Lower lobe of right lung (tissue), 2 donors: ENCODE measurements around the gene PRKCZ. TPM values are rescaled to one million over a fixed set of nuclear protein-coding genes. Genes with fewer than 3 reads are reported as not detected.
"Not testable (repeated sequence)": the region's sequence is repeated elsewhere in the genome, so short reads cannot be mapped to it uniquely, and the experiment has no call there.

Experiments
- ATAC-seq, 2 donors: fragments of 200-7000 bp; cut with Tn5 transposase; one replicate each; pipeline ENCODE4 v1.9.1; 2020 to 2022; ENCODE audit warnings: mild to moderate bottlenecking in 2 of 2, moderate library complexity in 2 of 2
- DNase-seq: peaks from one replicate; pipeline ENCODE4 v3.0.0-alpha.2; 2020
- H3K27ac ChIP-seq: fragments of 200-600 bp; one replicate; pipeline ENCODE4 v1.8.0; 2022
- H3K27me3 ChIP-seq: fragments of 200-600 bp; one replicate; pipeline ENCODE4 v1.8.0; 2022; ENCODE audit warnings: low read depth
- H3K36me3 ChIP-seq: fragments of 200-600 bp; one replicate; pipeline ENCODE4 v1.8.0; 2022; ENCODE audit warnings: mild to moderate bottlenecking
- H3K4me1 ChIP-seq: fragments of 200-600 bp; one replicate; pipeline ENCODE4 v1.8.0; 2022
- H3K4me3 ChIP-seq: fragments of 200-600 bp; one replicate; pipeline ENCODE4 v1.8.0; 2022; ENCODE audit warnings: mild to moderate bottlenecking
- H3K9me3 ChIP-seq: fragments of 200-600 bp; one replicate; pipeline ENCODE4 v1.8.0; 2022
- CTCF ChIP-seq: fragments of 200-600 bp; IDR thresholded peaks from one replicate; pipeline ENCODE4 v1.8.0; 2022; ENCODE audit warnings: antibody characterized with exemption, mild to moderate bottlenecking
- intact Hi-C: fragments of 100-400 bp; cut with DNase I; formaldehyde crosslinking; loops from one replicate; pipeline ENCODE4 v1.11.0; 2022
- total RNA-seq: library from RNA; stranded (reverse); fragmentation: NEBNext Ultra II Directional; extraction: Animal tissue kit (Norgen Biotek cat#: 25700); gene quantifications from one replicate; pipeline ENCODE4 v1.2.1, GENCODE V29; 2021
- donor health status: DM: no; HTN: yes; CAD: no; lungs with severe emphysema.

The PRKCZ gene
- total RNA-seq, 1 donor from 2014 or later, result 97.6 TPM

- TF ChIP-seq CTCF, result no peak
- Histone ChIP-seq H3K27ac (no peak overlapping the region), H3K4me3 (no peak overlapping the region), H3K27me3 (no peaks in the 10 kb centered on the region), H3K36me3 (peaks cover 30% of the 10 kb centered on the region), H3K9me3 (no peaks in the 10 kb centered on the region), H3K4me1 (peaks cover 2% of the 10 kb centered on the region)
- ATAC-seq (no peak), DNase-seq (peak; percentile 43)
- intact Hi-C loops, result no loop called here
Measured at GRCh38 chr1:2143814-2144500, 93.7 kb downstream of the PRKCZ start.

- no peak for TF ChIP-seq CTCF
- ATAC-seq, result no peak
- no peak for DNase-seq
- no peak overlapping the region for H3K27ac ChIP-seq
- H3K9me3 ChIP-seq, result no peaks in the 10 kb centered on the region
- peaks cover 8% of the 10 kb centered on the region for H3K4me1 ChIP-seq
- H3K36me3 ChIP-seq, result peaks cover 36% of the 10 kb centered on the region
- intact Hi-C loops, result no loop called here
- H3K27me3 ChIP-seq, result no peaks in the 10 kb centered on the region
- no peak overlapping the region for H3K4me3 ChIP-seq
Measured at GRCh38 chr1:2144501-2145090, 94.4 kb downstream of the PRKCZ start.

GRCh38 chr1:2145946-2146835, 96.0 kb downstream of the PRKCZ start:
- Histone ChIP-seq H3K4me1 (peaks cover 9% of the 10 kb centered on the region), H3K27ac (no peak overlapping the region), H3K4me3 (no peak overlapping the region), H3K27me3 (no peaks in the 10 kb centered on the region), H3K9me3 (no peaks in the 10 kb centered on the region), H3K36me3 (peaks cover 36% of the 10 kb centered on the region)
- ATAC-seq (no peak), DNase-seq (peak; percentile 46)
- intact Hi-C loops, result no loop called here
- no peak for TF ChIP-seq CTCF

- intact Hi-C loops, result no loop called here
- DNase-seq, result no peak
- ATAC-seq, result no peak
- no peaks in the 10 kb centered on the region for H3K27me3 ChIP-seq
- H3K36me3 ChIP-seq, result peaks cover 40% of the 10 kb centered on the region
- H3K27ac ChIP-seq, result no peak overlapping the region
- H3K9me3 ChIP-seq, result no peaks in the 10 kb centered on the region
- H3K4me1 ChIP-seq, result peaks cover 9% of the 10 kb centered on the region
- TF ChIP-seq CTCF, result no peak
- no peak overlapping the region for H3K4me3 ChIP-seq
Measured at GRCh38 chr1:2146836-2147517, 96.8 kb downstream of the PRKCZ start.

DNA sequence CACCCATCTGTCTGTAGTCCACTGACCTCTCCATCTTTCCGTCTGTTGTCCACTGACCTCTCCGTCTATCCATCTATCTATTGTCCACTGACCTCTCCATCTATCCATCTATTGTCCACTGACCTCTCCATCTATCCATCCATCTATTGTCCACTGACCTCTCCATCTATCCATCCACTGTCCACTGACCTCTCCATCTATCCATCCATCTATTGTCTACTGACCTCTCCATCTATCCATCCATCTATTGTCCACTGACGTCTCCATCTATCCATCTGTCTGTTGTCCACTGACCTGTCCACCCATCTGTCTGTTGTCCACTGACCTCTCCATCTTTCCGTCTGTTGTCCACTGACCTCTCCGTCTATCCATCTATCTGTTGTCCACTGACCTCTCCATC, 97.7 kb downstream of the PRKCZ start:
- H3K27me3 ChIP-seq, H3K4me3 ChIP-seq, H3K4me1 ChIP-seq, intact Hi-C loops, H3K27ac ChIP-seq, ATAC-seq, DNase-seq, H3K9me3 ChIP-seq: not testable (repeated sequence)
- peaks cover 49% of the 10 kb centered on the region for H3K36me3 ChIP-seq
